Glutamatergic neuron (in vitro differentiated cells): Measurements from ENCODE around the gene DYNLT1. TPM values are rescaled to one million over a fixed set of nuclear protein-coding genes. Genes with fewer than 3 reads are reported as not detected.
"Not testable (repeated sequence)": the region's sequence is repeated elsewhere in the genome, so short reads cannot be mapped to it uniquely, and the experiment has no call there.

Source experiments
- DNase-seq: peaks from one replicate; pipeline ENCODE4 v3.0.0; 2022
- H3K27ac Mint-ChIP-seq: one replicate; pipeline ENCODE4 v1.8.0; 2020; ENCODE audit warnings: mild to moderate bottlenecking, mixed read lengths, inconsistent platforms; ENCODE audit not compliant: unreplicated experiment
- H3K27me3 Mint-ChIP-seq: one replicate; pipeline ENCODE4 v1.8.0; 2020; ENCODE audit warnings: mild to moderate bottlenecking, moderate library complexity, mixed read lengths, inconsistent platforms; ENCODE audit not compliant: unreplicated experiment
- H3K36me3 Mint-ChIP-seq: one replicate; pipeline ENCODE4 v1.8.0; 2020; ENCODE audit warnings: mild to moderate bottlenecking, mixed read lengths, inconsistent platforms; ENCODE audit not compliant: unreplicated experiment
- H3K4me1 Mint-ChIP-seq: one replicate; pipeline ENCODE4 v1.8.0; 2020; ENCODE audit warnings: mild to moderate bottlenecking, low read depth, mixed read lengths, inconsistent platforms; ENCODE audit not compliant: unreplicated experiment
- H3K4me3 Mint-ChIP-seq: one replicate; pipeline ENCODE4 v1.8.0; 2020; ENCODE audit warnings: mild to moderate bottlenecking, mixed read lengths, inconsistent platforms; ENCODE audit not compliant: unreplicated experiment
- H3K9me3 Mint-ChIP-seq: one replicate; pipeline ENCODE4 v1.8.0; 2020; ENCODE audit warnings: mild to moderate bottlenecking, moderate library complexity, mixed read lengths, inconsistent platforms; ENCODE audit not compliant: unreplicated experiment
- total RNA-seq: library from RNA; stranded (reverse); fragmentation: NEBNext Ultra II Directional; extraction: Animal tissue kit (Norgen Biotek cat#: 25700); gene quantifications from one replicate; pipeline ENCODE4 v1.2.1, GENCODE V29; 2021; ENCODE audit not compliant: unreplicated experiment
- TF ChIP-seq, protein P1 (sequence below): fragments of 200-600 bp; sonication (generic); IDR thresholded peaks from one replicate; pipeline ENCODE4 v1.5.0; 2021; ENCODE audit not compliant: partially characterized antibody, unreplicated experiment

Gene DYNLT1
- total RNA-seq, 1 donor from 2014 or later, result 261 TPM

DNA sequence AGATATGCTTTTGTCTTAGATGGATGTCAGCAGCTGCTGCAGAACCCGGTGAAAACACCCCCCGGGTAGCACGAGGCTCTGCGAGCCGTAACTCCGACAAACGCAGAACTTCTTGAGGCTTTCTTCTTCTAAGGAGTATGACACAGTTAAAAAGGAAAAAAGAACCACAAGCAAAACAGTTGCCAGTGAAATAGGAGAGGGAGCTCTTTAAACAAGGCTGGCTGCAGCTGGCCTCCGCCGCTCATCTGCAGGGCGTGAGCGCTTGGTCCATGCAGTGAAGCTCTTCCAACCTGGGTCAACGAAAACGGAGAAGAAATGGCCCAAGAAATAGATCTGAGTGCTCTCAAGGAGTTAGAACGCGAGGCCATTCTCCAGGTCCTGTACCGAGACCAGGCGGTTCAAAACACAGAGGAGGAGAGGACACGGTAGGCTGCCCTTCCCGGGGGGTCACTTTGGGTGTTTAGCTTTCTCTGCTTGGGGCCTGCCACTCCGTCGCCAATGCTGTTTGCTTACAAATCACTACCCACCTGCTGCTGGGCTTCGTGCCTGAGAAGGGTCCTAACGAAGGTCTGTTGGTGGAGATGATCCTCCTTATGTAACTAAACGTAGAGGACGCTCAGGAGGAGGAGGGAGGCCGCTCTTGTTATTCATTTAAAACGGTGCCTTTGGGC is 18.5 kb upstream of the DYNLT1 start:
- TF ChIP-seq, protein P1, sequence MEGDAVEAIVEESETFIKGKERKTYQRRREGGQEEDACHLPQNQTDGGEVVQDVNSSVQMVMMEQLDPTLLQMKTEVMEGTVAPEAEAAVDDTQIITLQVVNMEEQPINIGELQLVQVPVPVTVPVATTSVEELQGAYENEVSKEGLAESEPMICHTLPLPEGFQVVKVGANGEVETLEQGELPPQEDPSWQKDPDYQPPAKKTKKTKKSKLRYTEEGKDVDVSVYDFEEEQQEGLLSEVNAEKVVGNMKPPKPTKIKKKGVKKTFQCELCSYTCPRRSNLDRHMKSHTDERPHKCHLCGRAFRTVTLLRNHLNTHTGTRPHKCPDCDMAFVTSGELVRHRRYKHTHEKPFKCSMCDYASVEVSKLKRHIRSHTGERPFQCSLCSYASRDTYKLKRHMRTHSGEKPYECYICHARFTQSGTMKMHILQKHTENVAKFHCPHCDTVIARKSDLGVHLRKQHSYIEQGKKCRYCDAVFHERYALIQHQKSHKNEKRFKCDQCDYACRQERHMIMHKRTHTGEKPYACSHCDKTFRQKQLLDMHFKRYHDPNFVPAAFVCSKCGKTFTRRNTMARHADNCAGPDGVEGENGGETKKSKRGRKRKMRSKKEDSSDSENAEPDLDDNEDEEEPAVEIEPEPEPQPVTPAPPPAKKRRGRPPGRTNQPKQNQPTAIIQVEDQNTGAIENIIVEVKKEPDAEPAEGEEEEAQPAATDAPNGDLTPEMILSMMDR, result no peak
- peaks cover 4% of the 10 kb centered on the region for H3K9me3 Mint-ChIP-seq
- no peaks in the 10 kb centered on the region for H3K36me3 Mint-ChIP-seq

DNA sequence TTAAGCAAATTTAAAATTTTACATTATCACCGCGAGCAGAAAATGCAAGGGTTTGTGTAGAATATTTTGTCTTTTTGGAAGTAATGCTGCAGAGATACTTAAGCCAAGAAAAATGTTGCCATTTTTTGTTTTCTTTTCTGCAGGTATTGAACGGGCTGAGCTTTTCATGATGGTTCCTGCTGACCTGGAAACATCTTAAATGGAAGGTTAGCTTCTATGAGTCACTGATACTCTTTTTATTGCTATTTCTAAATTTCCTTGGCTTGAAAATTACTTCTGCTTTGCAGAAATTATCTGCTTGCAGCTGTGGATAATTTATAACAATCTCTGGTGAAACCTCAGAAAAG is 18.0 kb upstream of the DYNLT1 start:
- DNase-seq, result no peak
- no peaks in the 10 kb centered on the region for H3K27me3 Mint-ChIP-seq

More for the DNA sequence above, 18.5 kb upstream of the DYNLT1 start:
- H3K4me3 Mint-ChIP-seq, result no peak overlapping the region
- DNase-seq, result no peak
- no peaks in the 10 kb centered on the region for H3K27me3 Mint-ChIP-seq
- H3K4me1 Mint-ChIP-seq, result peaks cover 9% of the 10 kb centered on the region
- peak overlapping the region; percentile 33 for H3K27ac Mint-ChIP-seq

DNA sequence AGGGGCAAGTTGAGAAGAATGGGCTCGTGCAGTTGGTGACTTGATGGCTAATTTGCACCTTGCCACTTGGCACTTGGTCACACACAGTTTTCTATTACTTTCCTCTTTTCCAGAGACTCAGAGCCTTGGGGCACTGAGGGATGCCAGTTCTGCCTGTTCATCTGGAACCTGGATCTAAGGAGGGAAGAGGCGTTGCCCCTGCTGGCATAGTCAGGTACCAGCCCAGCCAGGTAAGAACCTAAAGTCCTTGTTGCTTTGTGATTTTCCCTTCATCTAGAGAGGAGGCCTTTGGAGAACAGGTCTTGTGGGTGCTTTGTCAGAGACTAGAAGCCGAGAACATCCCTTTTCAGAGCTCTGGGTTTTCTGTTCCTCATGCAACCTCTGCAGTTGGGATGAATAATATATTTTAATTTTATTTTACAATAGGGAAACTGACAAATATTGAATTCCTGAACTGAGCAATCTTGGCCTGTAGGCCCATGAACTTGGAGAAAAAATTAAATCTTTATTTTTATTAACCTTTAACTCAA is 16.7 kb upstream of the DYNLT1 start:
- Mint-ChIP-seq H3K9me3 (peaks cover 4% of the 10 kb centered on the region), H3K27ac (no peak overlapping the region), H3K4me1 (peaks cover 9% of the 10 kb centered on the region), H3K27me3 (no peaks in the 10 kb centered on the region), H3K4me3 (no peak overlapping the region), H3K36me3 (no peaks in the 10 kb centered on the region)
- TF ChIP-seq, protein P1, result no peak
- DNase-seq, result no peak

More for the DNA sequence above, 18.0 kb upstream of the DYNLT1 start:
- TF ChIP-seq, protein P1, result no peak
- Mint-ChIP-seq H3K27ac (no peak overlapping the region), H3K4me1 (peaks cover 9% of the 10 kb centered on the region), H3K36me3 (no peaks in the 10 kb centered on the region), H3K9me3 (peaks cover 4% of the 10 kb centered on the region), H3K4me3 (no peak overlapping the region)

DNA sequence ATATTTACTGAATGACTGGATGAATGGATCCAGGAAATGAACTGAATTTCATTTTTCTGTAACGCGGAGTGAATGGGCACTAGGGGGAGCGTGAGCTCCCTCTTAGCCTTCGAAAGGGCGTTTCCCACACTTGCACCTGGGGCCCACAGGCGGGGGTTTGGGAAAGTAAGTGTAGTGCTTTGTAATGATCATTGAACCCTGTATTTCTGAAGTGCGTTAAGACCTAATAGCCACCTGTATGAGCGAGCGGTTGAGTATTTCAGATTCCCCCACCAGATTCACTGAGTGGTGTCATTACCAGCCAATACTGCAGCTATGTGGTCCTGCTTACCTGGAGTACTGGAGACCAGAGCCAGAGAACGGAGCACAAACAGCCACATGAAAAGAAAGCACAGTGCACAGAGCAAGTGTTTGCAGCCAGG is 15.8 kb upstream of the DYNLT1 start:
- H3K27ac Mint-ChIP-seq, result no peak overlapping the region
- TF ChIP-seq, protein P1, result peak; percentile 61
- DNase-seq, result peak; percentile 42
- H3K4me3 Mint-ChIP-seq, result no peak overlapping the region
- no peaks in the 10 kb centered on the region for H3K27me3 Mint-ChIP-seq
- peaks cover 4% of the 10 kb centered on the region for H3K9me3 Mint-ChIP-seq
- H3K36me3 Mint-ChIP-seq, result no peaks in the 10 kb centered on the region
- H3K4me1 Mint-ChIP-seq, result peaks cover 9% of the 10 kb centered on the region

DNA sequence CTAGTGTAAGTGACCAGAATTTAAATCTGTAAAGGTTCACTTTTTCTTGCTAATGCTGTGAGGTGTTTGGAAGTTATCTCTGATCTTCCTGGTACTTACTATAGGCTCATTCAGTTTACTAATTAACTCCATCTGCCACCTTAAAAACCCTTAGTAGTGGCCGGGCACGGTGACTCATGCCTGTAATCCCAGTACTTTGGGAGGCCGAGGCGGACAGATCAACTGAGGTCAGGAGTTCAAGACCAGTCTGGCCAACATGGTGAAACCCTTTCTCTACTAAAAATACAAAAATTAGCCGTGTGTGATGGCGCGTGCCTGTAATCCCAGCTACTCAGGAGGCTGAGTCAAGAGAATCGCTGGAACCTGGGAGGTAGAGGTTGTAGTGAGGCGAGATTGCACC is 12.4 kb upstream of the DYNLT1 start:
- not testable (repeated sequence) for H3K9me3 Mint-ChIP-seq, DNase-seq, H3K27ac Mint-ChIP-seq, H3K36me3 Mint-ChIP-seq, H3K27me3 Mint-ChIP-seq, H3K4me3 Mint-ChIP-seq
- peaks cover 10% of the 10 kb centered on the region for H3K4me1 Mint-ChIP-seq
